NCI-H2196 (cell line): Measurements from ENCODE around the gene ECE1.

Source experiments
- DNase-seq: peaks from one replicate; lab custom pipeline; 2025; ENCODE audit not compliant: unreplicated experiment; lab: John Stamatoyannopoulos, UW

Gene ECE1

GRCh38 chr1:21269461-21270085 lies 20.7 kb downstream of the ECE1 start:
- DNase-seq: no peak

GRCh38 chr1:21268281-21269239 lies 21.7 kb downstream of the ECE1 start:
- DNase-seq: peak; percentile 92

GRCh38 chr1:21267191-21268077 lies 22.8 kb downstream of the ECE1 start:
- no peak for DNase-seq

GRCh38 chr1:21266119-21266774 lies 24.0 kb downstream of the ECE1 start:
- DNase-seq: no peak

GRCh38 chr1:21265644-21266043 lies 24.6 kb downstream of the ECE1 start:
- DNase-seq: no peak

GRCh38 chr1:21264898-21265297 lies 25.4 kb downstream of the ECE1 start:
- no peak for DNase-seq

GRCh38 chr1:21263653-21264225 lies 26.5 kb downstream of the ECE1 start:
- no peak for DNase-seq

- no peak for DNase-seq
Measured at GRCh38 chr1:21263052-21263429, 27.2 kb downstream of the ECE1 start.

GRCh38 chr1:21262293-21263051 lies 27.8 kb downstream of the ECE1 start:
- no peak for DNase-seq

GRCh38 chr1:21261551-21262292 lies 28.5 kb downstream of the ECE1 start:
- DNase-seq: no peak

GRCh38 chr1:21260405-21261125 lies 29.7 kb downstream of the ECE1 start:
- DNase-seq: no peak

GRCh38 chr1:21259316-21260076 lies 30.8 kb downstream of the ECE1 start:
- DNase-seq: no peak

- DNase-seq: no peak
Measured at GRCh38 chr1:21258331-21259134, 31.7 kb downstream of the ECE1 start.

GRCh38 chr1:21257431-21258135 lies 32.7 kb downstream of the ECE1 start:
- no peak for DNase-seq

GRCh38 chr1:21256776-21257175 lies 33.5 kb downstream of the ECE1 start:
- DNase-seq: no peak

- DNase-seq: no peak
Measured at GRCh38 chr1:21255943-21256320, 34.3 kb downstream of the ECE1 start.
